Stimulated activated CD8-positive, alpha-beta memory T cell treated with anti-CD3 and anti-CD28 coated beads, Interleukin-7, amount 100 ng/mL, for 1 hour (primary cell): ENCODE measurements around the gene CCT6B.
"Not testable (repeated sequence)": the region's sequence is repeated elsewhere in the genome, so short reads cannot be mapped to it uniquely, and the experiment has no call there.

Experiments used
- DNase-seq, 2 donors: peaks; one replicate each; pipeline ENCODE4 v3.0.0-alpha.2; 2020; ENCODE audit warnings: low read depth in 2 of 2

Gene CCT6B

GRCh38 chr17:34980353-34980680 is 19.1 kb upstream of the CCT6B start, which contains the start of gene LIG3:
TSS of gene LIG3 (plus strand) at chr17:34980512. CDS start at chr17:34983006, 2,494 bp downstream.
- peak; percentile 82 to 86 for DNase-seq

- DNase-seq, result no peak
Observed at GRCh38 chr17:34979650-34980352, 18.5 kb upstream of the CCT6B start.

- no peak for DNase-seq
Observed at GRCh38 chr17:34979153-34979552, 17.9 kb upstream of the CCT6B start.

GRCh38 chr17:34974794-34975785 is 13.8 kb upstream of the CCT6B start:
- DNase-seq, result no peak

GRCh38 chr17:34974179-34974578 is 12.9 kb upstream of the CCT6B start:
- no peak for DNase-seq

- DNase-seq, result no peak
Observed at GRCh38 chr17:34958438-34958837, 2.8 kb downstream of the CCT6B start.

- DNase-seq, result not testable (repeated sequence)
Observed at GRCh38 chr17:34950780-34951179, 10.5 kb downstream of the CCT6B start.

GRCh38 chr17:34930283-34930682 is 31.0 kb downstream of the CCT6B start:
- DNase-seq, result no peak

- DNase-seq, result no peak
Observed at GRCh38 chr17:34926661-34927060, 34.6 kb downstream of the CCT6B start.

- no peak for DNase-seq
Observed at GRCh38 chr17:34920676-34921075, 40.6 kb downstream of the CCT6B start.

GRCh38 chr17:34917381-34917780 is 43.9 kb downstream of the CCT6B start:
- no peak for DNase-seq

GRCh38 chr17:34916120-34916519 is 45.1 kb downstream of the CCT6B start:
- DNase-seq, result no peak

GRCh38 chr17:34913001-34913400 is 48.3 kb downstream of the CCT6B start:
- no peak for DNase-seq

GRCh38 chr17:34909040-34909439 is 52.2 kb downstream of the CCT6B start:
- DNase-seq, result no peak

GRCh38 chr17:34902831-34903547 is 58.3 kb downstream of the CCT6B start:
- DNase-seq, result no peak

GRCh38 chr17:34899643-34900291 is 61.5 kb downstream of the CCT6B start:
- no peak for DNase-seq

- DNase-seq, result no peak
Observed at GRCh38 chr17:34895383-34895782, 65.9 kb downstream of the CCT6B start.

GRCh38 chr17:34894964-34895363 is 66.3 kb downstream of the CCT6B start:
- DNase-seq, result no peak

GRCh38 chr17:34892461-34893249 is 68.6 kb downstream of the CCT6B start:
- no peak for DNase-seq

GRCh38 chr17:34886831-34887230 is 74.4 kb downstream of the CCT6B start:
- DNase-seq, result no peak

- no peak for DNase-seq
Observed at GRCh38 chr17:34885076-34885475, 76.2 kb downstream of the CCT6B start.
